Astrocyte (in vitro differentiated cells and primary cell): ENCODE data around the gene ERAP2.

Experiments
- CTCF ChIP-seq: IDR thresholded peaks from 2 replicates; pipeline ENCODE4 v1.5.1; 2011; ENCODE audit warnings: low read depth, mild to moderate bottlenecking, inconsistent platforms, low read length, moderate library complexity; ENCODE audit not compliant: insufficient read depth
- EZH2 ChIP-seq: IDR thresholded peaks from 2 replicates; pipeline ENCODE4 v1.6.1; 2012; ENCODE audit warnings: mild to moderate bottlenecking, low read length, inconsistent platforms; ENCODE audit not compliant: insufficient read depth

- TF ChIP-seq CTCF (no peak), EZH2 (no peak)
Measured at GRCh38 chr5:96870094-96871026, 5.9 kb upstream of the ERAP2 start.
